ENCODE measurements around the gene RBBP6.
A peak's percentile ranks its signal among the peaks of the same experiment; 100 is the strongest.

The RBBP6 gene

GRCh38 chr16:24541233-24541933 lies 2.0 kb downstream of the RBBP6 start:
- peaks cover 26% of the 10 kb centered on the region; the same call in 1 of the 2 replicates for H4K20me1 ChIP-seq (ENCODE audit: low read depth, low read length)
- H3K79me2 ChIP-seq (ENCODE audit: insufficient read depth, low read length): peaks cover 69% of the 10 kb centered on the region
- H3K4me2 ChIP-seq (ENCODE audit: low read depth, low read length, poor library complexity, severe bottlenecking): peak overlapping the region; percentile 97
- H3F3A ChIP-seq (ENCODE audit: insufficient read depth): peaks cover 5% of the 10 kb centered on the region; the same call in 1 of the 2 replicates
- TF ChIP-seq CTCF (IDR thresholded peaks at IDR 0.05; ENCODE audit: insufficient read depth, low read length, poor library complexity, severe bottlenecking): no peak
- no peak for TF ChIP-seq EZH2phosphoT487 (conservative IDR thresholded peaks at IDR 0.05; ENCODE audit: low read length)
- peaks cover 17% of the 10 kb centered on the region for H3K36me3 ChIP-seq (ENCODE audit: low read length)
- H3K9me3 ChIP-seq (ENCODE audit: insufficient read depth, low read length): no peaks in the 10 kb centered on the region
- H3K9me2 ChIP-seq (replicated peaks; ENCODE audit: insufficient read depth, low read length): no peaks in the 10 kb centered on the region
- H3K27me3 ChIP-seq (ENCODE audit: low read length): no peaks in the 10 kb centered on the region
- peak overlapping the region; percentile 97 for H3K9ac ChIP-seq (ENCODE audit: low read length)
- H3K27ac ChIP-seq (ENCODE audit: low read depth, low read length): peak overlapping the region; percentile 86
- H3K4me3 ChIP-seq (ENCODE audit: insufficient read depth, low read length, poor library complexity, severe bottlenecking): peak overlapping the region; percentile 95
- H2AFZ ChIP-seq (ENCODE audit: low read depth, low read length, severe bottlenecking): no peak overlapping the region

- Histone ChIP-seq H3F3A (ENCODE audit: insufficient read depth) (peaks cover 5% of the 10 kb centered on the region; the same call in 1 of the 2 replicates), H3K79me2 (ENCODE audit: insufficient read depth, low read length) (peaks cover 89% of the 10 kb centered on the region), H3K4me3 (ENCODE audit: insufficient read depth, low read length, poor library complexity, severe bottlenecking) (no peak overlapping the region), H3K27me3 (ENCODE audit: low read length) (no peaks in the 10 kb centered on the region), H3K9me3 (ENCODE audit: insufficient read depth, low read length) (no peaks in the 10 kb centered on the region), H3K9ac (ENCODE audit: low read length) (peak overlapping the region; percentile 5; the same call in 1 of the 2 replicates), H3K27ac (ENCODE audit: low read depth, low read length) (no peak overlapping the region), H3K9me2 (replicated peaks; ENCODE audit: insufficient read depth, low read length) (no peaks in the 10 kb centered on the region), H3K4me2 (ENCODE audit: low read depth, low read length, poor library complexity, severe bottlenecking) (peak overlapping the region; percentile 97), H4K20me1 (ENCODE audit: low read depth, low read length) (peaks cover 27% of the 10 kb centered on the region; the same call in 1 of the 2 replicates), H2AFZ (ENCODE audit: low read depth, low read length, severe bottlenecking) (no peak overlapping the region), H3K36me3 (ENCODE audit: low read length) (peaks cover 40% of the 10 kb centered on the region)
- TF ChIP-seq EZH2phosphoT487 (conservative IDR thresholded peaks at IDR 0.05; ENCODE audit: low read length) (no peak), CTCF (IDR thresholded peaks at IDR 0.05; ENCODE audit: insufficient read depth, low read length, poor library complexity, severe bottlenecking) (no peak)
Measured at GRCh38 chr16:24543949-24544348, 4.6 kb downstream of the RBBP6 start.

GRCh38 chr16:24544640-24545039 lies 5.3 kb downstream of the RBBP6 start:
- Histone ChIP-seq H4K20me1 (ENCODE audit: low read depth, low read length) (peaks cover 27% of the 10 kb centered on the region; the same call in 1 of the 2 replicates), H3K79me2 (ENCODE audit: insufficient read depth, low read length) (peaks cover 94% of the 10 kb centered on the region), H3K9ac (ENCODE audit: low read length) (no peak overlapping the region), H2AFZ (ENCODE audit: low read depth, low read length, severe bottlenecking) (no peak overlapping the region), H3K27me3 (ENCODE audit: low read length) (no peaks in the 10 kb centered on the region), H3K9me2 (replicated peaks; ENCODE audit: insufficient read depth, low read length) (no peaks in the 10 kb centered on the region), H3K4me3 (ENCODE audit: insufficient read depth, low read length, poor library complexity, severe bottlenecking) (no peak overlapping the region), H3K4me2 (ENCODE audit: low read depth, low read length, poor library complexity, severe bottlenecking) (peak overlapping the region; percentile 97), H3F3A (ENCODE audit: insufficient read depth) (peaks cover 5% of the 10 kb centered on the region; the same call in 1 of the 2 replicates), H3K27ac (ENCODE audit: low read depth, low read length) (no peak overlapping the region), H3K9me3 (ENCODE audit: insufficient read depth, low read length) (no peaks in the 10 kb centered on the region), H3K36me3 (ENCODE audit: low read length) (peaks cover 47% of the 10 kb centered on the region)
- TF ChIP-seq CTCF (IDR thresholded peaks at IDR 0.05; ENCODE audit: insufficient read depth, low read length, poor library complexity, severe bottlenecking) (no peak), EZH2phosphoT487 (conservative IDR thresholded peaks at IDR 0.05; ENCODE audit: low read length) (no peak)
